H7 (cell line): ENCODE results near the gene INPP4A. TPM values are rescaled to one million over a fixed set of nuclear protein-coding genes. Genes with fewer than 3 reads are reported as not detected.

ENCODE experiments used
- DNase-seq: peaks from one replicate; pipeline ENCODE4 v3.0.0; 2012
- H3K27me3 ChIP-seq: 2 replicates; pipeline ENCODE4 v1.6.0; 2011; ENCODE audit warnings: mild to moderate bottlenecking, low read length; ENCODE audit not compliant: control insufficient read depth, insufficient read depth
- H3K36me3 ChIP-seq: replicated peaks from 2 replicates; pipeline ENCODE4 v1.5.1; 2011; ENCODE audit warnings: low read length; ENCODE audit not compliant: control insufficient read depth, insufficient read depth
- H3K4me3 ChIP-seq: 2 replicates; pipeline ENCODE4 v1.5.1; 2011; ENCODE audit warnings: low read depth, mild to moderate bottlenecking, control low read depth, low read length, moderate library complexity; ENCODE audit not compliant: insufficient read depth
- total RNA-seq: library from RNA; depleted of rRNA; stranded (reverse); fragments of >200 nt; shearing (Covaris generic); gene quantifications from 2 replicates; pipeline ENCODE4 v1.2.3, GENCODE V29; 2014

INPP4A gene
- total RNA-seq, 1 experiment from 2014 or later, result 32.0 TPM

DNA sequence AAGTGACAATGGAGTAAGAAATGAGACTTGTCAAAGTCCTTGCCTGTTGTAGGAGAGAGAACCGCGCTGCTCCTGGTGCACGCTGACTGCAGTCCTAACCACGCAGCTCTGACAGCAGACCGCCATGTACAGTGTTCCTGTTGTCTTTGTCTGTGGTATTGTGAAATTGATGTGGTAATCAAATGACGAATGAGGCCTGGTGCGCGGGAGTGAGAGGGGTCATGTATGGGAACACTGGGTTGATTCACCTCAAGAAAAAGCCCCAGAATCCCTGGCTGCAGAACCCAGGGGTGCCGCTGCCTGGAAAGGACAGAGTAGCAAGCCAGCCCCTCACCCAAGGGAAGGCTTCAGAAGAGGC, 64.0 kb downstream of the INPP4A start:
- Histone ChIP-seq H3K4me3 (no peak overlapping the region), H3K27me3 (no peaks in the 10 kb centered on the region), H3K36me3 (no peaks in the 10 kb centered on the region)
- DNase-seq, result no peak

DNA sequence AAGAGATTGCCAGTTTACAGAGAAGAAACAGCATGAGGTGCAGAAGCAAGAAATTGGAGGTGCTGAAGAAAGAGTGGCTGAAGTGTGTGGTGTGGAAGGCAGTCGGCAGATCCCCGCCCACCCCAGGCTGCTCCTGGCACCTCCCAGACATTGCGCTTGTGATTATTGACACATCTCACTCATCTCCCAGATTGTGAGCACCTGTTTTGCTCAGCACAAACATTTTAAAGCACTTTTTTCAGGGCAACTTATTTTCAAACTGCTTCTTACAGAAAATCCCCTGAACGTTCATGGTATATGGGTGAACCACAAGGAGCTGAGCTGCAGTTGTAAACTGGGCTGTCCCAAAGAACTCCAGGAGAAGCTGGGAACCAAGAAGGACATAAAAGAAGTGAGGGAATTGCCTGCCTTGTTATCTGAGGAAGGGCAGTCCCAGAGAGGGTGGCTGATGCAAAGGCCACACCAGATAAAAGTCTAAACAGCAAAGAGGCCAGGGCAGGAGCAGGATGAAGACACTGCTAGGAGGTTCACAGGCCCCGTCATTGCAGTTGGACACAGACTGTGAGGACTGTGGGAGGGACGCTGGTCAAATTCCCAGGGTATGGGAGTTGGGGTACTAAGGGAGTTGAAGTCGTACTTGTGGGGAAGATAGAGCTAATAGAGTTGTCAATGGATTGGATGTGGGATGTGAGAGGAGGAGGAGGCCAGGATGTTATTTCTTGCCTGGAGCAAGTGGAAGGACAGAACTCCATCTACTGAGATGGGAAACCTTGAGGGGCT, 65.1 kb downstream of the INPP4A start:
- DNase-seq, result no peak
- H3K36me3 ChIP-seq, result no peaks in the 10 kb centered on the region
- no peaks in the 10 kb centered on the region for H3K27me3 ChIP-seq
- no peak overlapping the region for H3K4me3 ChIP-seq

DNA sequence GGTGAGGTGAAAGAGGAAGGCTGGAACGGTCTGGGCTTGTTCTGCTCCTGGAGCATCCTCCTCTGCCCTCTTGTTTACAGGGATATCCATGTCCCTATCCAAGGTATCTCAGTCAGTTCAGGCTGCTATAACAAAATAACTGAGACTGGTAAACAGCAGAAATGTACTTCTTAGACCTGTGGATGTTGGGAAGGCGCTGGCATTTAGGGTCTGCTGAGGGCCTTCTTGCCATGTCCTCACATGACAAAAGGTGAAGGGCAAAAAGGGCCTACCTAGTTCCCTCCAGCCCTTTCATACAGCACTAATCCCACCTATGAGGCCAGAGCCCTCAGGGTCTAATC, 65.6 kb downstream of the INPP4A start:
- Histone ChIP-seq H3K36me3 (no peaks in the 10 kb centered on the region), H3K4me3 (no peak overlapping the region), H3K27me3 (no peaks in the 10 kb centered on the region)
- DNase-seq, result no peak

DNA sequence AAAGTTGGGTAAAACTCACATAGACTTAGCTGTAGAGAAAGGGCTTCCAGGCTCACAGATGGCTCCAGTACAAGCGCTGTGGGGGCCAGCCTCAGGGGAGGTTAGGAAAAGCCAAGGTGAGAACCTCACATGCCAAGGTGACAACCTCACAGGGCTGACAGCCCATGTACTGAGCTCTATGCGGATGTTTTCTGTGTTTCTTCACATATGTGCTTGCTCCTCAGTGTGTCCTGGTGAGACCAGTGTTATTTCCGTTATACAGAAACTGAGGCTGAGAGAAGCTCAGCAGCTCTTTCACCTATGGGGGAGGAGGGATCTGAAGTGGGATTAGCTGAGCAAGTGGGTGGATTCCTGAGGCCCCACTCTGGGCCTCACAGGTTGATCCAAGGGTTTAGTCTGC, 67.3 kb downstream of the INPP4A start:
- no peaks in the 10 kb centered on the region for H3K36me3 ChIP-seq
- H3K4me3 ChIP-seq, result no peak overlapping the region
- DNase-seq, result no peak
- no peaks in the 10 kb centered on the region for H3K27me3 ChIP-seq

DNA sequence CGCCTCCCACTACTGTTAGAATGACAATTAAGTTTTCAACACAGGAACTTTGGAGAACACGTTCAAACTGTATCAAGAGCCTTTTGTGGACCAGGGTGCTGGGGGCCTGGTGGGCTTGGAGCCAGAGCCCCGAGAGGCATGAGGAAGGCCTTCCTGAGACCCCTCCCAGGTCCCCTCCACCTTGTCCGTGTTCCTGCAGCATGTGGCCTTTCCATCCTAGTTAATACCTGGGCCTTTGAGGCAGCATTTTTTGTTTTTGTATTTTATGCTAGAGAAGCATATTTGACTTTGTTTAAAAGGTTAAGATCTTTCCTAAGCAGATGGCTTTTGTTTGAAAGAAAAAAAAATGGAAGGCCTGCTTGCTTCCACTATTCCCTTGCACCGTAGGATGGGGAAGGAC, 68.0 kb downstream of the INPP4A start:
- Histone ChIP-seq H3K36me3 (no peaks in the 10 kb centered on the region), H3K4me3 (no peak overlapping the region), H3K27me3 (no peaks in the 10 kb centered on the region)
- no peak for DNase-seq

DNA sequence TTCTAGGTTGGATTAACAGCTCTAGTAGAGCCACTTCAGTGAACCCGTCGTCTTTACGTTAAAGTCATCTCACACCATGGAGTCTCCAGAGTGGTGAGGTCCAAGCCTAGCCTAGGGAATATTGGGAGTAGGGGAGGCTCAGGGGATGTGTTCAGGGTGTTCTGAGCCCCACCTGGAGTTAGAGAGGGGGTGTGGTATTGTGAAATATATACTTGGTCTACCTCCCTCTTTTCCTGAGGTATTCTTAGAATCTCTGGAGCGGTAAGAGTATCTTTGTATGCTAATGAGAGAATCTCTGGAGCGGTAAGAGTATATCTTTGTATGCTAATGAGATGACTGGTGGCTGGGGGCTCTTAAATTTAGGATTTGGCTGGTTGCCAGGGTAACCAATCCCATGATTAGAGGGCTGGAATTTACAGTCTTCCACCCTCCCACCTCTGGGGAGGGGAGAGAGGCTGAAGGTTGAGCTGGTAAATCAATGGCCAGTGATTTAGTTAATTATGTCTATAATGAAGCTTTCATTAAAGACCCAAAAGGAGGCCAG, 69.5 kb downstream of the INPP4A start:
- no peak overlapping the region for H3K4me3 ChIP-seq

DNA sequence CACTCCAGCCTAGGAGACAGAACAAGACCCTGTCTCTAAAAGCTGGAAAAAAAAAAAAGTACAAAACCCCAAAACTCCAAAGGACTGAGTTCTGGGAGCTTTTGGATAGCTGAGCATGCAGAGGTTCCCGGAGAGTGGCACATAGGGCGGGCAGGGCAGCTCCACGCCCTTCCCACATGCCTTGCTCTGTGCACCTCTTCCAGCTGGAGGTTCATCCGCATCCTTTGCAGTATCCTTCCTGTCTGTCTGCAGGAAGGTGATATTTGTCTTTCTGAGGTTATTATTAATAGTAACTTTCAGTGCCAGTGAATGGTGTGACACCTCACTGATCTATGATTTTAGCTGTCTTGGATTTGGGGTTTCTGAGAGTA, 70.2 kb downstream of the INPP4A start:
- H3K27me3 ChIP-seq, result no peaks in the 10 kb centered on the region
- H3K4me3 ChIP-seq, result no peak overlapping the region
- no peaks in the 10 kb centered on the region for H3K36me3 ChIP-seq
- no peak for DNase-seq

More for the DNA sequence above, 69.5 kb downstream of the INPP4A start:
- Histone ChIP-seq H3K27me3 (no peaks in the 10 kb centered on the region), H3K36me3 (no peaks in the 10 kb centered on the region)
- DNase-seq, result no peak

DNA sequence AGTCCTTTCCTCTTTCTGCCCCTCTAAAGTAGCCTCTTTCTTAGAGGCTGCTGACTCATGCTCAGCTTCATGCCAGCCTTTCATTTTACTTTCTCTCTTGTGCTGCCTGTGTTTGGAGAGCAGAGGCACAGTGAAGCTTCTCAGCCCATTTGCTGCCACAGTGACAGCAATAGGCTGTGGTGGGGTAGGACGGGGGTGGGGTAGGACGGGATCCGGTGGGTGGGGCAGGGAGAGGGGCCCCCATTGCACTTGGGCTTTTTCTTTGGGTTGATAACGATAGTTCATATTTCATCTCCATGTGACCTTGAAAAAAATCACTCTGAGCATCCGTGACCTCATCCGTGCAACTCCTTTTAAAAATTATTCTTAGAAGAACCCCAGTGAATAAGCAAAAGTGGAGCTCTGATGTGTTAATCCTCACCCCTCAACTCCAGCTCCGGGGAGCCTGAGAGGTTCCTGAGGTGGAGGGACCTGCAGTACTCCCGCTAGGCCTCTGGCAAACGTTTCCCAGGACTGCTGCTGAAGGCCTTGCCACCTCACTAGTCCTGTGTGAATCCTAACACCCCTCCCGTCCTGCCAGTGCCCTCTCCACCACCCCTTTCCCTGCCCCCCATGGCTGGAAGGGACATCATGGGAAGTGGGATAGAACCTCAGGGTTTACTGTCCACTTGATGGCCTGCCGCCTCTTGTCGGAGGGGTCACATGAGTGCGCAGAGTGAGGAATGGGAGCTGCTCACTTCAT, 70.8 kb downstream of the INPP4A start:
- H3K36me3 ChIP-seq, result no peaks in the 10 kb centered on the region
- DNase-seq, result no peak
- H3K27me3 ChIP-seq, result no peaks in the 10 kb centered on the region
- no peak overlapping the region for H3K4me3 ChIP-seq

DNA sequence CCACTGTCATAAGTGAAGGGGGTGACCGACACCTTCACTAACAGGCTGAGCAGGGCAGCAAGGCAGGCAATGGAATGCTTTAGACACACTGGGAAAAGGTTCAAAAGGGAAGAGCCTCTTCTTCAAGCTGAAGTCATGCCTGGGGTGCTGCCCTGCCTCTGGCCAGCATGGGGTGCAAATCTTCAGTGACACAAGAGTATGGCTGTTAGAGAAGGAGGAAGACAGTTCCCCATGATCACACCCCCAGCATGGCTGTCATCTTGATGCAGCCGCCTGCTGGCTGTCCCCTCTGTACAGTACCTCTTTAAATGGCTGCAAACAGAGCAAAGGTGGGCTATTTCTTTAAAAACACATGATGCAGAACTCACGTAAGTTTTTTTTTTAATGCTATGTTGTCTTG, 71.9 kb downstream of the INPP4A start:
- Histone ChIP-seq H3K27me3 (no peaks in the 10 kb centered on the region), H3K4me3 (no peak overlapping the region), H3K36me3 (no peaks in the 10 kb centered on the region)
- no peak for DNase-seq

DNA sequence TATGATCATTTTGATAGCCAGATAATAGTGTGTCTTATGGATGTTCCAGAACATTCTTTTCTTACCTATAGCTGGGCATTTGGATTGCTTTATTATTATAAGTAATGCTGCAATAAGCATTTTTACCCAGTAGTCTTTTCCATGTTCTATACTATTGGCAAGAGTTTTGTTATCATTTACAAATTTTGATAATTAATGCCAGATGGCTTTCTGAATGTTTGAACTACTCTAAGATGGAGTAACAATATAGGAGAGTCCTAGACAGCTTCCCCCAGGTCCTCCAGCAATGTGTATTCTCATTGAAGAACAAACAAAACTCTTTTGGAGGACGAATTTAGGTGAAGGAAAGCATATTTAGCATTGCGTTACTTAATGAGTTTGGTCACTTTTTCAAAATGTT, 73.0 kb downstream of the INPP4A start:
- no peaks in the 10 kb centered on the region for H3K36me3 ChIP-seq
- no peak overlapping the region for H3K4me3 ChIP-seq
- H3K27me3 ChIP-seq, result no peaks in the 10 kb centered on the region
- no peak for DNase-seq

DNA sequence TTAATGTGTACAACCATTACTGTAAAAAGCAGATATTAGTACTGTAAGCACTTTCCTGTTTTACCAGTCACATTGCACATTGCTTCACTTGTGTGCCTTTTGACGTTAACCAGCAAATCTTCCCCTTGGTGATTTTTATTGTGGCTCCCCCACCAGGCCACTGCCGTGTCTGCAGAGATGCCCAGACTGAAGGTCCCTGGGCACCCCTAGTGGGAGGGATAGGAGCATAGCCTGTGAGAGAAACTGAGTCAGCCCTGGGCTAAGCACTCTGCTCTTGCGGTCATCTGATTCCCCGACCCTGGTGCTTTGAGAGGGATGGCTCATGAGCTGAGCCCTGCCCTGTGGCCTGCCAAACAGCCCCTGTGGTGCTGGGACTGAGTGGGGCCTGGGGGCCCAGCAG, 73.4 kb downstream of the INPP4A start:
- no peaks in the 10 kb centered on the region for H3K27me3 ChIP-seq
- H3K36me3 ChIP-seq, result peaks cover 1% of the 10 kb centered on the region
- DNase-seq, result peak; percentile 84

DNA sequence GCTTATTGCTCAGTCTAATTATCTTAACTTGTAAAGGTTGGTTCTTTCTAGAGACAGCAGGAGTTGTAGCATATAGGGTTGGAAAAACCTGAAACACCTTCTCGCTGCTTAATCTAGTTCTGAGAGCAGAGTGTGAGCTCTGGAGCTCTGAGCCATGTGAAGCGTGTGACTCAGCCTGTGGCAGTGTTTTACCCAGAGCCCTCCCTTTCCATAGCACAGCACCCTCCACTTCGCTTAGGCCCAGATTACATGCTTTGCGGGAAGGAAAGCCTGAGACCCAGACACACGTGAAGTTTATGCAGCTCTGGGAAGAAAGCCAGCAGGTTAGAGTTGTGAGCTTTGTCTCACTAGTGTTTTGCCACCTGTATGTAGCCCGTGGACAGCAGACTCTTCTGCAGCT, 74.5 kb downstream of the INPP4A start:
- no peak for DNase-seq
- Histone ChIP-seq H3K36me3 (peaks cover 1% of the 10 kb centered on the region), H3K4me3 (no peak overlapping the region), H3K27me3 (no peaks in the 10 kb centered on the region)

More for the DNA sequence above, 73.4 kb downstream of the INPP4A start:
- H3K4me3 ChIP-seq, result no peak overlapping the region

DNA sequence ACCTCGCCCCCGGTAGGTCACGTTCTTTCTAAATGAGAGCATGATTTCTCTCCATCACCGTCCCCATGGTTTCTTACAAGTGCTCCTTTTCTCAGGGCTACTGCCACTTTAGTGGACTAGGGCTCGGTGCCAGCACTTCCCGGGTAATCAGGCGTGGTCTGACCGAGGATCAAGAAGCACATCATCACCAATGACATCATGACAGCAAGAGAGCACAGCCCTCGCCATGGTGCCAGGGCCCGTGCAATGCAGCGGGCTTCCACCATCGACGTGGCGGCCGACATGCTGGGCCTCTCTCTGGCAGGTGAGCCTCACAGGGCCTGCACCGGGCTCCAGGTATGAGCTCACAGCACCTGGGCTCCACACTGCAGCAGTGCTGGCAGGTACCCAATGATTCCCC, 75.2 kb downstream of the INPP4A start:
- no peak for DNase-seq
- no peaks in the 10 kb centered on the region for H3K27me3 ChIP-seq
- H3K36me3 ChIP-seq, result peaks cover 1% of the 10 kb centered on the region
- no peak overlapping the region for H3K4me3 ChIP-seq

DNA sequence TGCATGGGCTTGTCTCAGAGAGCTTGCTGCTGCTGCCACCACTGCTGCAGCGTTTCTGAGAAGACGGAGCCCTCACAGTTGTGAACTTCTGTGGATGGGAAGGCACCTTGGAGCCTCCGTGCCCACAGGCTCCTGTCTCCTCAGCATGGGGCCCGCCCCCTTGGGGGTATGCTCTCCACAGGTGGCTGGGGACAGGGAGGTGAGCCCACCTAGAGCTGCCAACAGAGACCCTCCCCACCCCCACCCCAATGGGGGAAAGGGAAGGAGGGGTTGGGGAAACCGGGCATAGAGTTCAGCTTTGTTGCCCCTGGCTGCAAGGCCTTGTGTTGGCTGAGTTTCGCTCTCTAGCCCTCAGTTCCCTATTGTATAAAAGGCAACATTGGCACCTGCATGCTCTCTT, 76.1 kb downstream of the INPP4A start:
- DNase-seq, result no peak
- Histone ChIP-seq H3K4me3 (no peak overlapping the region), H3K27me3 (no peaks in the 10 kb centered on the region), H3K36me3 (peaks cover 1% of the 10 kb centered on the region)

DNA sequence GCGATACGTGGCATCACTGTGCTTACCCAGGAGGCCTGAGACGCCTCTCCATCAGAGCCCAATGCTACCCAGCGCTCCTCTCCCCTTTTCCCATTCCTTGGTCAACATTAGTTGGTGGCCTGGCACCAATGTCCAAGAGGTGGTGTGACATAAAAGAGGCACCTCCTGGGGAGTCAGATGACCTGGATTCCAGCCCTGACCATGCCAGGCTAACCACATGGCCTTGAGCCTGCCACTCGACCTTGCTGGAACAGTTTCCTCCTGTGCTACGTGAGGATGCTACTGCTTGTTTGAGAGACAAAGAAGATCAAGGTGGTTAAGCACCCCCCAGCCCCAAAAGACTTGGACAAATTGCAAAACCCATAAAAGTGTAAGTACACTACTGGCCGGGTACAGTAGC, 76.6 kb downstream of the INPP4A start:
- no peak overlapping the region for H3K4me3 ChIP-seq
- H3K27me3 ChIP-seq, result no peaks in the 10 kb centered on the region
- H3K36me3 ChIP-seq, result peaks cover 1% of the 10 kb centered on the region
- DNase-seq, result no peak
